ENCODE results near the gene ARID1B.

Gene ARID1B

GRCh38 chr6:156791320-156791850 lies 14.2 kb downstream of the ARID1B start:
- DNase-seq (ENCODE audit: low spot score) = no peak

GRCh38 chr6:156793200-156793599 lies 16.0 kb downstream of the ARID1B start:
- no peak for DNase-seq (ENCODE audit: low spot score)

GRCh38 chr6:156794546-156795354 lies 17.6 kb downstream of the ARID1B start:
- DNase-seq (ENCODE audit: low spot score) = no peak

GRCh38 chr6:156795825-156796224 lies 18.6 kb downstream of the ARID1B start:
- no peak for DNase-seq (ENCODE audit: low spot score)

GRCh38 chr6:156796627-156797026 lies 19.4 kb downstream of the ARID1B start:
- no peak for DNase-seq (ENCODE audit: low spot score)

GRCh38 chr6:156797901-156798735 lies 20.9 kb downstream of the ARID1B start:
- no peak for DNase-seq (ENCODE audit: low spot score)

- DNase-seq (ENCODE audit: low spot score) = no peak
These were observed 24.5 kb downstream of the ARID1B start for GRCh38 chr6:156801712-156802111.

- no peak for DNase-seq (ENCODE audit: low spot score)
These were observed 26.2 kb downstream of the ARID1B start for GRCh38 chr6:156803353-156803752.

GRCh38 chr6:156804402-156804801 lies 27.2 kb downstream of the ARID1B start:
- no peak for DNase-seq (ENCODE audit: low spot score)

- DNase-seq (ENCODE audit: low spot score) = no peak
These were observed 29.0 kb downstream of the ARID1B start for GRCh38 chr6:156806155-156806554.

- DNase-seq (ENCODE audit: low spot score) = no peak
These were observed 29.9 kb downstream of the ARID1B start for GRCh38 chr6:156807028-156807427.

GRCh38 chr6:156807795-156808194 lies 30.6 kb downstream of the ARID1B start:
- DNase-seq (ENCODE audit: low spot score) = no peak

GRCh38 chr6:156808287-156808686 lies 31.1 kb downstream of the ARID1B start:
- no peak for DNase-seq (ENCODE audit: low spot score)

GRCh38 chr6:156809034-156809433 lies 31.9 kb downstream of the ARID1B start:
- DNase-seq (ENCODE audit: low spot score) = no peak

GRCh38 chr6:156809446-156810178 lies 32.4 kb downstream of the ARID1B start:
- DNase-seq (ENCODE audit: low spot score) = no peak

- DNase-seq (ENCODE audit: low spot score) = no peak
These were observed 36.9 kb downstream of the ARID1B start for GRCh38 chr6:156814036-156814581.

- DNase-seq (ENCODE audit: low spot score) = no peak
These were observed 39.3 kb downstream of the ARID1B start for GRCh38 chr6:156816505-156816904.

- no peak for DNase-seq (ENCODE audit: low spot score)
These were observed 43.1 kb downstream of the ARID1B start for GRCh38 chr6:156820089-156820798.

- no peak for DNase-seq (ENCODE audit: low spot score)
These were observed 44.5 kb downstream of the ARID1B start for GRCh38 chr6:156821707-156822106.

- DNase-seq (ENCODE audit: low spot score) = no peak
These were observed 45.6 kb downstream of the ARID1B start for GRCh38 chr6:156822747-156823206.

- no peak for DNase-seq (ENCODE audit: low spot score)
These were observed 47.0 kb downstream of the ARID1B start for GRCh38 chr6:156824142-156824541.
